Retinal pigment epithelial cell (primary cell): ENCODE data around the gene TOP3A.

Experiments used
- DNase-seq: peaks from one replicate; pipeline ENCODE4 v3.0.0-alpha.2; 2010; ENCODE audit warnings: low read depth
- H3K4me3 ChIP-seq: 2 replicates; pipeline ENCODE4 v1.5.1; 2011; ENCODE audit warnings: mild to moderate bottlenecking, low read length, control low read depth, moderate library complexity
- CTCF ChIP-seq: conservative IDR thresholded peaks from 2 replicates; pipeline ENCODE4 v1.5.1; 2011; ENCODE audit warnings: low read depth, low read length, control low read depth, inconsistent platforms

The TOP3A gene

GRCh38 chr17:18262111-18262510 lies 52.7 kb downstream of the TOP3A start:
- no peak for DNase-seq
- TF ChIP-seq CTCF: no peak
- H3K4me3 ChIP-seq: no peak overlapping the region

DNA sequence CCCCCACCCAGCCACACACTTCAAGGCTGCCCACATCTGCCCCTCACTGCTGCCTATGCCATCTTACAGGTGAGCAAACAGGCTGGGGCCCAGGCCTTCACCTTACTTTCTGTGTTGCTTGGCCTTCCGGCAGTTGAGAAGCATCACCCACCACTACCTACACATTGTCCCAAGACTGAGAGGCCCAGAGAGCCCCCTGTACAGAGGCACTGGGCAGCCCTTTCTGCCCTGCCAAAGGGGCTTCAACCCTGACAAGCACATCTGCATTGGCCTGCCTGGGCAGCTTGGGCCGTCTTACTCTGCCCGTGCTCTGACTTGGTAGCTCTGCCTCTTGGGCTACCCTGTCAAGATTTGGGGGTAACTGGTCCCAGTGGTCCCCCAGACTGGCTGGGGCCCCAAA lies 53.1 kb downstream of the TOP3A start:
- no peak for TF ChIP-seq CTCF
- H3K4me3 ChIP-seq: peak overlapping the region; percentile 83
- no peak for DNase-seq

- no peak for DNase-seq
- no peak for TF ChIP-seq CTCF
- H3K4me3 ChIP-seq: peak overlapping the region; percentile 83
These were observed 53.7 kb downstream of the TOP3A start for GRCh38 chr17:18261146-18261515.

GRCh38 chr17:18260332-18261145 lies 54.3 kb downstream of the TOP3A start, which contains the start of gene MIEF2:
MIEF2 (plus strand) TSS chr17:18260662; CDS start chr17:18262721, 2,059 bp downstream.
- peak within 1 kb of the TSS; percentile 83 for H3K4me3 ChIP-seq
- no peak for TF ChIP-seq CTCF
- peak; percentile 79 for DNase-seq

DNA sequence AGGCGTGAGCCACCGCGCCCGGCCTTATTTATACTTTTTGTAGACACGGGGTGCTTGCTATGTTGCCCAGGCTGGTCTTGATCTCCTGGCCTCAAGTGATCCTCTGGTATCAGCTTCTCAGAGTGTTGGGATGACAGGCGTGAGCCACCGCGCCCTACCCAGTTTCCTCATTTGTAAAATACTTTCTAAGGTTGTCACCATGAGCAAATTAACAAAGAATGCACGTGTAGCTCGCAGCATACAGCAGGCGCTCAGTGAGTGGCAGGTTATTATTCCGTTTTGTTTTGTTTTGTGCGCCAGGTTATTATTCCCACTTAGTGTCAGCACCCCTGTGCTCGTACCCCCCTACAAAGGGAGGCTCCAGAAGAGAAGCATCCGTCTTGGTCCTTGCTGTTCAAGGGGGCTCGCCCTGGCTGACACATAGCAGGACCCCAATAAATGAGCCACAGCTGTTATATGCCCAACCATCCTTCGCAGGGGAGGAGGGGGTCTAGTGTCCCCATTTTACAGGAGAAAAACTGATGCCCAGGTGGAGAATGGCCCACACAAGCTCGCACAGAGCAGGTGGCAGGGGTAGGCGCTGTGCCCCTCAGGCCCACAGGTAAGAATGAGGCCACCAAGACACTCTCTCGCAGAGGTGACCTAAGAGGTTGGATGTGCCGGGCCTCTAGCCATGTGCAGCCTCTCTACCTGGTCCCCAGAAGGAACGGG lies 55.0 kb downstream of the TOP3A start:
- peak overlapping the region; percentile 83 for H3K4me3 ChIP-seq
- TF ChIP-seq CTCF: no peak
- DNase-seq: no peak

DNA sequence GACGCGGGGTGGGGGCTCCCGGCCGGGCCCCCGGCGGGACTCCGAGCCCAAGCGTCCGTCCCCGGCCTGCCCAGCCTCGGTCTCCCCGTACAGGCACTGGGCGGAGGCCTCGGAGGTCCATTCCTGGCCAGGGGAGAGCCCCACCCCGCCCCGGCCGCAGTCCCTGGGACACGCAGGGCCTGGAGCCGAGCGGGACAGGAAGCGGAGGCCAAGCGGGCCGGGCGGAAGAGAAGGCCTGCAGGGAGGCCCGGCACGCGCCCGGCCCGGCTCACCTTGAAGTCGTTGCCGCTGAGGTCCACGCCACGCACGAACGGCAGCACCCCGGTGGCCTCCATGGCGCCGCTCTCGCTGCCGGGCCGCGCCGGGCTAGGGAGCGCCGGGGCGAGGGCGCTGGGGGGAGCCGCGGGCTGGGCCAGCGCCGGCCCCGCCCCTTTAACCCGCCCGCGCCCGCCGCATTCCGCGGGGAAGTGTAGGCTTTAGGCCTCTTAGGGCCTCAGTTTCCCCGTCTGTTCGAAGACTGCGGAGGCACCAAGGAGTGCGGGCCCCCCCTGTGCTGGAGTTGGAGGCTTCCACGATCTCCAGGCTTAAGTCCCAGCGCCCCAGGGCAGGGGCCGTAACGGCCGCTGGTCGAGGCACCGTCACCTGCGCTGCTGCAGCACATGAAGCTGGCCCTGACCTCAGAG lies 56.3 kb downstream of the TOP3A start, which contains the start of gene FLII:
FLII (minus strand) TSS at position 383 of the 683 bp plus-strand sequence; CDS start at position 335, 48 bp downstream.
- peak within 1 kb of the TSS; percentile 85 for H3K4me3 ChIP-seq
- TF ChIP-seq CTCF: no peak
- DNase-seq: no peak
